Stimulated activated CD8-positive, alpha-beta memory T cell treated with anti-CD3 and anti-CD28 coated beads, Interleukin-2, amount 100 ng/mL, for 1 hour (primary cell): ENCODE data around the gene LINGO4.
"Not testable (repeated sequence)": the region's sequence is repeated elsewhere in the genome, so short reads cannot be mapped to it uniquely, and the experiment has no call there.

Source experiments
- DNase-seq, 2 donors: peaks; one replicate each; pipeline ENCODE4 v3.0.0-alpha.2; 2020; ENCODE audit warnings: low read depth in 2 of 2

The LINGO4 gene

DNA sequence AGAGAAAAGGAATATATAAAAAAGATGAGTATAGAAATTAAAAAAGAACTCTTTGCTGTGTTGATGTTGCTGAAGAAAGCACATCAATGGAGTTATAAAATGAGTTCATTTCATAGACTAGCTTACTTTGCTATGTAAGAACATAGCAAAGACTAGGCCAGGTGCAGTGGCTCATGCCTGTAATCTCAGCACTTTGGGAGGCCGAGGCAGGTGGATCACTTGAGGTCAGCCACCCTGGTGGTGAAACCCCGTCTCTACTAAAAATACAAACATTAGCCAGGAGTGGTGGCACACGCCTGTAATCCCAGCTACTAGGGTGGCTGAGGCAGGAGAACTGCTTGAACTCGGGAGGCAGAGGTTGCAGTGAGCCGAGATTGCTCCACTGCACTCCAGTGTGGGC is 23.2 kb downstream of the LINGO4 start:
- not testable (repeated sequence) for DNase-seq

DNA sequence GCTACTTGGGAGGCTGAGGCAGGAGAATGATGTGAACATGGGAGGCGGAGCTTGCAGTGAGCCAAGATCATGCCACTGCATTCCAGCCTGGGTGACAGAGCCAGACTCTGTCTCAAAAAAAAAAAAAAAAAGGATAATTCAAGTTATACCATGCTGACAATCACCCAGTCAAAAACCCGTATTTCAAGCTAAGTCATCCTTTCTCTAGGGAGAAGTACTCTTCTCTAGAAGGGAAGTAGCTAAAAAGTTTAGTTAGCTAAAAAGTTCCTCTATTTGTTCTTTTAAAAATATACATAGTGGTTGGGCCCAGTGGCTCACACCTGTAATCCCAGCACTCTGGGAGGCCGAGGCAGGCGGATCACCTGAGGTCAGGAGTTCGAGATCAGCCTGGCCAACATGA is 24.5 kb downstream of the LINGO4 start:
- not testable (repeated sequence) for DNase-seq

DNA sequence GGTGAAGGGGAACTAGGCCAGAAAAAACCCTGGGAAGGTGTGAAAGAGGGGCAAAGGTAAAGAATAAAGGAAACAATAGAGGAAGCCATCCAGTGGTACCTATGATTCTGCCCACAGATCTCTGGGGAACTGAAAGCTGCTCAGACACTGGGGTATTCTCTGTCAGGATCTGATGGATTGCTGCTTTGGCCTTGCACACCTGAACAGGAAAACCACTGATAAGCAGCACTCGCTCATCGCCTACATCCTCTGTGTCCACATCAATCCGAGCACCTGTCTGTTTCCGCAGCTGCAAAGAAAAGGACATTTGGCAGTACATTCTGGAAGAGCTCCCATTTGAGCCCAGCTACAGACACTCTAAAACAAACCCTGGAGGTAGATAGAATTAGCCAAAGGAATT is 25.4 kb downstream of the LINGO4 start:
- no peak for DNase-seq

DNA sequence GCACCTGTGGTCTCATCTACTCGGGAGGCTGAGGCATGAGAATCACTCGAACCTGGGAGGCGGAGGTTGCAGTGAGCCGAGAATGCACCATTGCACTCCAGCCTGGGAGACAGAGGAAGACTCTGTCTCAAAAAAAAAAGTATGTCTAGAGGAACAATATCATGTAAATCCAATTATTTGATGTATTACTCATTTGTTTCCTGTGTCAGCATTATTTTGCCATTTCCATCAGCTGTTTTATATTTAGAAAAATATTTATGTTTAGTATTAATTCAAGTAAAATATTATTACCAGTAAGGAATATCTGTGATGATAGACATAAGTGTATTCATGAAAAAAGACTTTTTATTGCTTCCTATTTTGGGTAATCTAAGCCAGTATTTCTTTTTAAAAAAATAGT is 27.9 kb downstream of the LINGO4 start:
- no peak for DNase-seq

DNA sequence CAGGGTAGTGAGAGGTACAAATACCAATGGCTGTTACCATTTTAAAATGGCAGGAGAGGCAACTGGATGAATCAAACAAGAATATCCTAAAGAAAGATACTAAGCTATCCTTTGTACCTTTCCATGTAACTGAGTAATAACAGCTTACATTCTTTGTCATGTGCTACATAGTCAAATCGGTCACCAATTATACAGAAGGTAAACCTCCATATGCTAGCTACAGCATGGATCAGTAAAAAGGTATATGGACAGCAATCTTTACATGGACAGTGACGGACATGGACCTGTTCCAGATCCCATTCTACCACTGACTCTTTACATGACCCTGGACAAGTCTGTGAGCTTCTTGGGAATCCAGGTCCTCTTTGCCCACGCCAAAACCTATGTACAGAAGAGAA is 28.6 kb downstream of the LINGO4 start:
- DNase-seq: no peak

DNA sequence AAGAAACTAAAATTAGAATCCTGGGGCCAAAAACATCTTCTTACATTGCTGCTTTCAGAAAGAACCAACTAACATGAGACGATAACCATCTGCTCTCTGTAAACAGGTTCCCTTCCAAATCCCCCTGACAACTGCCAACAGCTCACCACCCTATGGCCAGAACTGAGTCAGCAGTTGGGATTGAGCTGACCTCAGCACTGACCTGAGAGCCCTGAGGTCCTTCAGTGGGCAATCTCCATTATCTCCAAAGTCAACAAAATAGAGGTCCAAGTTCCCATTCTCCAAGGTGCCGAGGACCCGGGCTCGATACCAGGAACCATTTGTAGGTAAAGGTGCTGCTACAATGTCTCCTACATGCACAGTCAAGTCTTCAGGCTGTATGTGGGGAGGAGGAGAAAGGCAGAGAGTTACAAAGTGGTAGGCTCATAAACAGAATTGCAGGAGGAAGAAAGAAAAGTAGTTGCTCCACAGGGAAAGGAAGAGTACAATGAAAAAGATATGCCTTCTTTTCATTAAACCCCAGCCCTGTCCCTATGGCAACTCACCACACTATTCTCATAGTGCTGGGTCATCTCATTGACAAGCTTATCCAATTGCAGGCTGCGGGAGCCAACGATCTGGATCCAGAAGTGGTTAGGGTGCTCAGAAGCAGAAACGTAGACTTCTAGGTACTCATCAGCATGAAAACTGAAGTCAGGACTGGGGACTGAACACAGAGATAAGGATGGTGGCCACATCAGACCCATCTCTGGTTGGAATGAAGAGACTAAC is 29.1 kb downstream of the LINGO4 start:
- no peak for DNase-seq

DNA sequence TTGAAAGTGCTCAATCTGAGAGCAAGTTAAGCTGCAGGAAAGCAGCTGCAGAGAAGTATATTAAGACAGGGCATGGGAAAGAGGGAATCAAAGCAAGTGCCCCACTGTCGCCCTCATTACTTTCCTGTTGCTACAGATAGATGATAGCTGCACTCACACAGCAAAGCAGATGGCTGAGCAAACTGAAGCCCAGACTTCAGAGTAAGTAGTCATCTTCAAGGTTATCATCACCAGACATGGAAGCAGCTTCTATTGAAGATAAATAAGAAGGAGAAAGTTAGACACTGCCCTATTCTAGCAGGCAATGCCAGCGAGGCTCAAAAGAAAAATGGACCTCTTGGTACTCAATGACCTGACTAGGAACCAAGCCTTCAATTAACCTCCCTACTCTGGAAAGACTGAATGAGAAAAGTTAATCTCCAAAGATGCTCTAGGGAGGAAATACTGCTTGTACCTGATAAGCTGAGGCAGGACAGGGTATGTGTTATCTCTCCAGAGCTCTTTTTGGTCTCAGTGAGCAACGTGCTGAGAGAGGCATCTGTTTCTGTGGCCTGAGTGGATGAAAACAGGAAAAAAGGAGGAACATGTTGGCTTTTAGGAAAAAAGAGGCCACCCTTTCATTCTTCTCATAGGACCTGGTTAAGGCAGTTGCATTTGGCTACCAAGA is 30.8 kb downstream of the LINGO4 start:
- DNase-seq: no peak

DNA sequence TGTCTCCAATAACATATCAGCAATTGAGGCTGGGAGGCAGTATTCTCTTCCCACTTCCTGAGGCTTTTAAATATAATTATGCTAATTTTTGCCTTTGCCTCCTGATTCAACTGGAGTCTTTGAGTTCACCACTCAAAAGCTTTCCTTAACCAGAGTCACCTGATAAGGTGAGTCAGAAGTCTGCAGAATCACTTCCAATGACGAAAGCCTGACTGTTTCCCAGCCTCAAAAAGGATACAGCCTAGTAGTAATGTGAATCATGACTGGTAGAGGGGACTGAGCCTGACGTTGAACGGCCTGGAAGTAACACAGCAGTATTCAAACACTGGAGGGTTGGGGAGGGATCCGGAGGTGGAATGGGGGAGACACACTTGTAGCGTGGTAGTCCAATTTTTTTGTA is 31.5 kb downstream of the LINGO4 start:
- DNase-seq: no peak

DNA sequence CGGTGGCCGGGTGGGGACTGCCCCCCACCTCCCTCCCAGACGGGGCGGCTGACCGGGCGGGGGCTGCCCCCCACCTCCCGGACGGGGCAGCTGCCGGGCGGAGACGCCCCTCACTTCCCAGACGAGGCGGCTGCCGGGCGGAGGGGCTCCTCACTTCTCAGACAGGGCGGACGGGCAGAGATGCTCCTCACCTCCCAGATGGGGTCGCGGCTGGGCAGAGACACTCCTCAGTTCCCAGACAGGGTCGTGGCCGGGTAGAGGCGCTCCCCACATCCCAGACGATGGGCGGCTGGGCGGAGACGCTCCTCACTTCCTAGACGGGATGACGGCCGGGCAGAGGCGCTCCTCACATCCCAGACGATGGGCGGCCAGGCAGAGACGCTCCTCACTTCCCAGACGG is 35.9 kb downstream of the LINGO4 start:
- not testable (repeated sequence) for DNase-seq

DNA sequence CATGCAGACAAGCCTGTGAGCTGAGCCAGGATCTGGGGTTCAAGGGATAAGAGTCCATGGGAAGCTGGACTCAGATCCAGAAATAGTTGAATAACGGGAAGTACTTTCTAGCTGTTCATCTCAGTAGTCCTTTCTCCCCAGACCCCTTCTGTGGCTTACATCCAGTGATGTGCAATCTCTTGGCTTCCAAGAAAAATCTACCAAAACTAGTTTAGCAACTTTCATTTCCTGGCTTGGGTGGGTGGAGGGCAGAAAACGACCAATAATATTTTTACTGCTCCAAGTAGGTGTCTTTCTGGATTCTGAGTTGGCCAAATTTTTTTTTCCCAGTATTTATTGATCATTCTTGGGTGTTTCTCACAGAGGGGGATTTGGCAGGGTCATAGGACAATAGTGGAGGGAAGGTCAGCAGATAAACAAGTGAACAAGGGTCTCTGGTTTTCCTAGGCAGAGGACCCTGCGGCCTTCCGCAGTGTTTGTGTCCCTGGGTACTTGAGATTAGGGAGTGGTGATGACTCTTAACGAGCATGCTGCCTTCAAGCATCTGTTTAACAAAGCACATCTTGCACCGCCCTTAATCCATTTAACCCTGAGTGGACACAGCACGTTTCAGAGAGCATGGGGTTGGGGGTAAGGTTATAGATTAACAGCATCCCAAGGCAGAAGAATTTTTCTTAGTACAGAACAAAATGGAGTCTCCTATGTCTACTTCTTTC is 36.7 kb downstream of the LINGO4 start:
- DNase-seq: not testable (repeated sequence)

DNA sequence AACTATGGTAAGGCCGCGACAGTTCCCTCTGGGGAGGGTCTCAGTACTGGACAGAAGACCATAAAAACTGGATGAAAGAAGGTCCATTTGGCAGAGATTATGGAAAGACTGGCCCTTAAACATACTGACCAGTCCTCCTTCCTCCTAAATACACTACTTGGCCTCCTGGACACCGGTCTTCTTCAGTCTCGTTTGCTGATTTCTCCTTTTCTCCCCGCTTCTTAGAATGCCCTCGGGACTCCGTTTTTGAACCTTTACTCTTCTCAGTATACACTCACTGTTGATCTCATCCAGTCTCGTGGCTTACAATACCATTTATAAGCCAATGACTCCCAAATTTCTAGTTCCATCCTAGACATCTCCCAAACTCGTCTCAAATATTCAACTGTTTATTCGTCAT is 41.2 kb downstream of the LINGO4 start:
- no peak for DNase-seq

DNA sequence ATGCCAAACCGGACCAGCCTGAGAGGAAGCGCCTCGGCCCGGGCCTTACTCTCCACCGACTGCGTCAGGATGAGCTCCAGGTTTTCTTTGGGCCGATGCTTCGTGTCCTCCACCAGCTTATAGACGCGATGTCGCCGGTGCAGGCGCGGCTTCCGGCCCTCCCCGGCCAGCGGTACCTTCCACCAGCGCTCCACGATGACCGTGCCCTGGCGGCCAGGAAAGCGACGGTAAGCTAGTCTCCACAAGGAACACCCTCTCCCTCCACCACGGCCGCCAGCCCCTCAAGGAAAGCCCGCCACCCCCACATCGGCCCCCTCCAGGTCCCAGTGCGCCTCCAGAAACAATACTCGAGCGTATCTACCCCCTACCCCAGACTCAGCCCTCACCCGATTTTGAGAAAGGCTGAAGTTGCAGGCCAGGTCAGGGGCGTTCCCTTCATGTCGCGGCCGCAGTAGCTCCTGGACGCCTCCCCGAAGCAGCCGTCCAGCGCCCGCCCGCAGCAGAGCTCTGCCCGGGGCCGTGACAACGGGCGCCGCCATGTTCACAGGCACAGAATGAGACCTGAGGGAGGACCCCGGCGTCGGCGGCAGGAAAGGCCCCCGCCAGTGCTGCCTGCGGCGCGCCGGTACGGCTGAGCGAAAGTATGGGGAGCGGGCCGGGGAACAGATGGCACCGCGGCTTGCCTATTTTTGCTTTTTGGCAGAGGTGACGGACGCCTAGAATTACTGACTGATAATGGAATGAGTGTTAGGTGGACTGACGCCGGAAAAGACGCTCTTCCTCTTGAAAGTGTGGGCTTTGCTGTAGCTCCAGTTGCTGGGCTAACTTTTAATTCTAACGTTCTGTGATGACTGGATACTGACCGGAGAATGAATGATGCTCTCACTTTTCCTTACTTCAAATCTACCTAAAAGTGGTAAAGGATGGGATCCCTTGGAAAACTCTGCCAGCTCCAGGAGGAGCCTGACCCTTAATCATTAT is 42.0 kb downstream of the LINGO4 start, which contains the start of gene MRPL9:
Gene MRPL9 (minus strand): TSS at position 556 of the 981 bp plus-strand sequence. CDS start 17 bp downstream, at position 539.
- DNase-seq: peak; percentile 64 to 68

DNA sequence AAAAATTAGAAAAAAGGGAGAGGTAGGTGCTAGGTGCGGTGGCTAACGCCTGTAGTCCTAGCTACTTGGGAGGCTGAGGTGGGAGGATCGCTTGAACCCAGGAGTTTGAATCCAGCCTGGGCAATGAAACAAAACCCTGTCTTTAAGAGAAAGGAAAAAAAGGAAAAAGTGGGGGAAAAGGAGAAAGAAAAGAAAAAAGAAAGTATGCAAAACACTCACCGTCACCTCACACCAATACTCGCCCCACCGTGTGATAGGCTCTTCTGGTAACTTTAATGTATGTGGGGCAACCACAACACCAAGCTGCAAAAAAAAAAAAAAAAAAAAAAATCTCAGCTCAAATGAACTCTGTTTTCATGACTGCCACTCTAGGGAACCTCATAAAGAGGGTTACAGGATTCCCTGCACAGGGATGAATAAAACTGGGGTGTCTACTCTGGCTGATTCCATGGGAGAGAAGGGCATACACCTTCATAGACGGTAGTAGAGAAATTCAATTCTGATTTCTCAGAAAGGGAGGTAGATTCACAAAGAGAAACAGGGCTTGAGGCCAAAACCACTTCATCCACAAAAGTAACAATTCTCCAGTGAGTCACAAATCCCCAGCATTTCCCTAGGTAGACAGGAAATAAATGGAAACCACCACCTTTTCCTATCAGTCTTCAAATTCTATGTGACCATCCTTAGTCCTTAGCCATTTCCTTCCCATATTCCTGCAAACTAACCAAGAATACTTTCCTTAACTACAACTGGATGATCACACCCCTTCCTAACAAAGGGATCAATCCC is 44.4 kb downstream of the LINGO4 start:
- no peak for DNase-seq

DNA sequence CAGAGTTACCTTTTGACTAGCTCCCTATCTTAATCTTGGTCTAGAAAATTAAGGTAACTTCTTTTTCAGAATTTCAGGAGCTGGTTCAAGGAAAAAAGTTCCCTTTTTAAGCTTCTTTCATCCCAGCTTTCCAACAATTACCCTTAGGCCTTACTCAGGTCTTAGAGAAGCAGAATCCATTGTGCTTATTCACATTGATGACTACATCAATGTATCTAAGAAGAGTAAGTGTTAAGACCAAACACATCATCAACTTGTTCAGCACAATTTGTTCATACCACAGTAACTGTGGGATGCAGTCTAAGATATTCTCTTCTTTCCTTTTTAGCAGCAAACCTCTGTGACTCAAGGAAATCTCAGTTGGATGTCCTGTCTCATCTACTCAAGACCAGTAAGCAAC is 46.0 kb downstream of the LINGO4 start:
- DNase-seq: no peak

DNA sequence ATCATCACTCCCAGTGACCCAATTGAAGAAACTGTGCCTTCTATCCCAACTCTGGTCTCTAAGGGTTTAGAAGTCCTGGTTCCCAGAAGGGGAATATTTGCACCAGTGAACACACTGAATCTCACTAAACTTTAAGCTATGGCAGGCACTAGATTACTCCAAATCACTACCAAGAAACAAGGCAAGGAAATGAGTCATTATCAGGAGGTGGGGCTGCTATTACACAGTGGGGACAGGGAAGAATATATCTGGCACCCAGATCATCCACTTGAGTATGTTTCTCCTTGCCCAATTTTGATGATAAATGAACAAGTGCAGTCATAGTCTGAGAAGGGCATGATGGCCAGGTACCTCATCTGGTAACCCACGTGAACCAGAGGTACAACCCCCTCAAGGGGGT is 48.9 kb downstream of the LINGO4 start:
- DNase-seq: no peak
